Activated CD8-positive, alpha-beta memory T cell treated with anti-CD3 and anti-CD28 coated beads, Interleukin-2, amount 50 U/mL, for 1 hour (primary cell): ENCODE measurements around the gene RFPL1.
"Not testable (repeated sequence)": the region's sequence is repeated elsewhere in the genome, so short reads cannot be mapped to it uniquely, and the experiment has no call there.

Source experiments
- DNase-seq: peaks from one replicate; pipeline ENCODE4 v3.0.0-alpha.2; 2020; ENCODE audit errors: extremely low read depth

The RFPL1 gene

GRCh38 chr22:29438283-29438682 lies at the start of gene RFPL1:
RFPL1 (plus strand) TSS chr22:29438583.
- not testable (repeated sequence) for DNase-seq

- DNase-seq = no peak
These were observed 49.7 kb upstream of the RFPL1 start for GRCh38 chr22:29388759-29389090.

GRCh38 chr22:29390270-29390669 lies 48.1 kb upstream of the RFPL1 start:
- no peak for DNase-seq

- DNase-seq = no peak
These were observed 46.8 kb upstream of the RFPL1 start for GRCh38 chr22:29391546-29391945.

GRCh38 chr22:29393019-29393608 lies 45.3 kb upstream of the RFPL1 start:
- DNase-seq = no peak

- DNase-seq = no peak
These were observed 43.3 kb upstream of the RFPL1 start for GRCh38 chr22:29394931-29395581.

- DNase-seq = no peak
These were observed 42.3 kb upstream of the RFPL1 start for GRCh38 chr22:29396126-29396525.

- no peak for DNase-seq
These were observed 40.6 kb upstream of the RFPL1 start for GRCh38 chr22:29397791-29398190.

GRCh38 chr22:29400576-29400975 lies 37.8 kb upstream of the RFPL1 start:
- no peak for DNase-seq

GRCh38 chr22:29401538-29401937 lies 36.8 kb upstream of the RFPL1 start:
- not testable (repeated sequence) for DNase-seq

- no peak for DNase-seq
These were observed 29.4 kb upstream of the RFPL1 start for GRCh38 chr22:29408940-29409339.

GRCh38 chr22:29411569-29412211 lies 26.7 kb upstream of the RFPL1 start:
- not testable (repeated sequence) for DNase-seq

- DNase-seq = not testable (repeated sequence)
These were observed 25.6 kb upstream of the RFPL1 start for GRCh38 chr22:29412772-29413171.

- not testable (repeated sequence) for DNase-seq
These were observed 23.3 kb upstream of the RFPL1 start for GRCh38 chr22:29414951-29415591.

GRCh38 chr22:29418704-29419103 lies 19.7 kb upstream of the RFPL1 start:
- not testable (repeated sequence) for DNase-seq

- DNase-seq = no peak
These were observed 11.9 kb upstream of the RFPL1 start for GRCh38 chr22:29426476-29426875.

- no peak for DNase-seq
These were observed 11.1 kb upstream of the RFPL1 start for GRCh38 chr22:29427176-29427760.

GRCh38 chr22:29431986-29432385 lies 6.4 kb upstream of the RFPL1 start:
- no peak for DNase-seq

- no peak for DNase-seq
These were observed 4.5 kb upstream of the RFPL1 start for GRCh38 chr22:29433856-29434255.

GRCh38 chr22:29434288-29434687 lies 4.1 kb upstream of the RFPL1 start:
- no peak for DNase-seq

GRCh38 chr22:29435236-29436136 lies 2.9 kb upstream of the RFPL1 start:
- DNase-seq = no peak
